GM12874 (cell line): Measurements from ENCODE around the gene SMG6.

Source experiments
- CTCF ChIP-seq: IDR thresholded peaks from 2 replicates; pipeline ENCODE4 v1.5.1; 2011; ENCODE audit warnings: low read depth, mild to moderate bottlenecking, control low read depth, low read length, moderate library complexity; ENCODE audit not compliant: insufficient read depth

The SMG6 gene

DNA sequence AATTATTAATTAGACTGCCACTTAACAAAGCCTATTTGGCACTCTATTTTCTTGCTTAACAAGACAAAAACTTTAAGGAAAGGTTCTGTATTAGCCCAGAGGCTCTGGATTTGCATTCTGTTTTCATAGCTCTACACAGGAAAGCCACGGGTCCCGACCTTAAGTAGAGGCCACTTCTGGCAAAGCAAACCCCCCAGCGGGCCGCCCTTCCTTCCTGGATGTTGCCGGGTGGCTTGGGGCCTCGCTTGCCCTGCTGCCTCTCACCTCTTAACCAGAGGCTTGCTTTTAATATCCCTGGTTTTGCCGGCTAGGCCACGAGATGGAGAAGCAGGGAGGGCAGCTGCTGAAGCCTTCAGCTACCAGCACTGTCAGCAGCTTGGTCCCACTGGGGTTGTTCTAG, 282.9 kb downstream of the SMG6 start:
- no peak for TF ChIP-seq CTCF

DNA sequence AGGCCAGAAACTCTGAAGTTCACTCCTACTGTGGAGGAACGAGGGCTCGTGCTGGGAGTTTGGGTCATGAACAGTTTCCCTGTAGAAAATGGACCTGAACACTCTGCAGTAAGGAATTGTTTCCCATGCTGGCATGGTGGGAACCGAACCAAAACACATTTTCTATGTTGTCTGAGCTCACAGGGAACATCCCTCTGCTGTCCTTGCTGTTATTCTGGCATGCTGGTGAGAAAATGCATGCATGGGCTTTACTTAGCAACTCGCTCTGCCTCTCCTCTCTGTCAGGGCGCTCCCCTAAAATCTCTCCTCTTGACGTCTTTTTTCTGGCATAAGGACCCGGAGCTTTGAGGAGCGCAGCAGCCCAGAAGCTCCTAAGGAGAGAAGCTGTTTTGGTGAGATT, 283.9 kb downstream of the SMG6 start:
- no peak for TF ChIP-seq CTCF

DNA sequence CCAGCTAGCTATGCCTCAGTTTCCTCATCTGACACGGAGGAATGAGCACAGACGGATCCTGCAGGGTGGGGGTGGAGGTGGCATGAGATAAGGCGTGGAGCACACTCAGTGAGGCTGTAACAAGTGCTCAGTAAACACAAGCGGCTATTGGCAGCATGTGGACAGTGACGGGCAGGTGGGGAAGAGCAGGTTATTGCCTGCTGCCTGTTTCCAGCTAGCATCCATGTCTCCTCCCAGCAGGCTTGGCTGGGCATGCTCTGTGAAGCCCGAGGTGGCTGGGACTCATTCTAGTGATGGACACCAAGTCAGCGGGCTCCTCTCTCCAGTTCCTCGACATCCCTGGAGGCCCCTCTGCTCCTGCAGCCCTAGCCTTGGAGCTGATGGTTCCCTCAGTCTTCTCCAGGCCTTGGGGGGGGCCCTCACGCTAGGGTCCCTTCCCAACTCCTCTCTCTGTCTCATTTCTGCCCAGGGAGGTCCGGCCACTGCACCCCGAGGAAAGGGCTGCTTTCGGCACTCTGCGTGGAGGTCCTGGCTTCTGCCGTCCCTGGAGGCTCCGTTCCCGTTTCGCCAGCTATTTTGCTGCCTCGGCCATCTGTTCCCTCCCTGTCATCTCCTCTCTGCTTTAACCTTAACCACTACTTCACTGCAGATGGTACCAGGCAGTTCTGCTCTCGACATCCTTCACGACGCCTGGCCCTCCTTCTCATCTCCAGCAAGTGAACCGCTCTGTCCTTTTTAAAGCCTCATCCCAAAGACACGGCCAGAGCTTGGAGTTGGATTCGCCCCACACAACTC, 284.7 kb downstream of the SMG6 start:
- TF ChIP-seq CTCF: no peak

GRCh38 chr17:2017274-2017941, 286.2 kb downstream of the SMG6 start:
- TF ChIP-seq CTCF: no peak

GRCh38 chr17:2016494-2016893, 287.1 kb downstream of the SMG6 start:
- TF ChIP-seq CTCF: no peak

DNA sequence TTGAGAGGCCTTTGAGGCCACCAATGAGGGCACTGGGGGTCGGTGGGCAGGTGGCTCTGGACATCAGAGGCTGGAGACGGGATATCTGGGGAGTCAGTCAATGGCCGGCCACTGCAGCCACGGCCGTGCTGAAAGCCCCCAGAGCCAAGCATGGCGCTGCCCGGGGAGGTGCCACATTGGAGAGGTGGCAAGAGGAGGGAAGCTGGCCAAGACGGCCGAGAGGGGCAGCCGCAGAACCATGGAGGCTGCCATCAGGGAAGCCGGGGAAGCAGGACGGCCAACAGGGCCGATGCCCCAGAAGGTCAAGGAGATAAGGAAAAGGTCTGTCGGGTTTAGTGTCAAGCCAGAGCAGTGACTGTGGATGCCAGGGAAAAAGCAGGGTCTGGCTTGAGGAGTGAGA, 288.3 kb downstream of the SMG6 start:
- no peak for TF ChIP-seq CTCF

- TF ChIP-seq CTCF: no peak
These were observed 289.6 kb downstream of the SMG6 start for GRCh38 chr17:2013994-2014317.
